HepG2 (cell line): Measurements from ENCODE around the gene VKORC1.

Experiments used
- HES4 ChIP-seq: sonication (generic); formaldehyde crosslinking; IDR thresholded peaks from 2 replicates; pipeline ENCODE4 v1.9.0; 2021; ENCODE audit warnings: mild to moderate bottlenecking, missing genetic modification reagents, borderline replicate concordance
- LCORL ChIP-seq, 2 experiments: fragments of 450-650 bp in 1 of 2; sonication (generic) in 1 of 2; formaldehyde crosslinking in 1 of 2; IDR thresholded peaks; 2 replicates each; pipeline versions ENCODE4 v1.5.0 to v1.6.1; 2017 to 2020; ENCODE audit warnings: antibody characterized with exemption in 1 of 2, missing genetic modification reagents in 1 of 2
- NR2C2 ChIP-seq: sonication (generic); formaldehyde crosslinking; IDR thresholded peaks from 2 replicates; pipeline ENCODE4 v1.4.0; 2020; ENCODE audit warnings: missing genetic modification reagents, mild to moderate bottlenecking, moderate library complexity, borderline replicate concordance
- ZNF251 ChIP-seq: sonication (generic); formaldehyde crosslinking; IDR thresholded peaks from 2 replicates; pipeline ENCODE4 v1.9.0; 2021; ENCODE audit warnings: mild to moderate bottlenecking, missing genetic modification reagents
- TF ChIP-seq, protein P1 (sequence below): sonication (generic); formaldehyde crosslinking; IDR thresholded peaks from 2 replicates; pipeline ENCODE4 v1.5.0; 2020; ENCODE audit warnings: mild to moderate bottlenecking, missing genetic modification reagents, moderate library complexity
- TF ChIP-seq, protein P2 (sequence below): IDR thresholded peaks from 2 replicates; pipeline ENCODE4 v1.6.1; 2016; ENCODE audit warnings: low read depth

DNA sequence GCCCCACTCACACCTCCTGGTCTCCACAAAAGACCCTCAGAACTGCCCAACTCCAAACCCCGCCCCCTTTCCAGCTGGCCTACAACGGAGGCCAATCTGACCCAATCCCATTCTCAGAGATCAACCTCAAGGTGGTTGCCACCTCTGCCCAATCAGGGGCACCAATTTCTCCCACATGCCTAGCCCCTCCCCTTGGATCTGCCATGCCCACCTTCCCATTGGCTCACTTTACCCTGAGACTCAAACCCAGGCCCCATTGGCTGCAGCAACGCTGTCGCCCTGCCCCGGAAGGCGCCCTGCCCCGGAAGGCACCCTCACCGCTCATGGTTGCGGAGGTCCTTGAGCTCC is 31.1 kb downstream of the VKORC1 start:
- TF ChIP-seq, protein P1, sequence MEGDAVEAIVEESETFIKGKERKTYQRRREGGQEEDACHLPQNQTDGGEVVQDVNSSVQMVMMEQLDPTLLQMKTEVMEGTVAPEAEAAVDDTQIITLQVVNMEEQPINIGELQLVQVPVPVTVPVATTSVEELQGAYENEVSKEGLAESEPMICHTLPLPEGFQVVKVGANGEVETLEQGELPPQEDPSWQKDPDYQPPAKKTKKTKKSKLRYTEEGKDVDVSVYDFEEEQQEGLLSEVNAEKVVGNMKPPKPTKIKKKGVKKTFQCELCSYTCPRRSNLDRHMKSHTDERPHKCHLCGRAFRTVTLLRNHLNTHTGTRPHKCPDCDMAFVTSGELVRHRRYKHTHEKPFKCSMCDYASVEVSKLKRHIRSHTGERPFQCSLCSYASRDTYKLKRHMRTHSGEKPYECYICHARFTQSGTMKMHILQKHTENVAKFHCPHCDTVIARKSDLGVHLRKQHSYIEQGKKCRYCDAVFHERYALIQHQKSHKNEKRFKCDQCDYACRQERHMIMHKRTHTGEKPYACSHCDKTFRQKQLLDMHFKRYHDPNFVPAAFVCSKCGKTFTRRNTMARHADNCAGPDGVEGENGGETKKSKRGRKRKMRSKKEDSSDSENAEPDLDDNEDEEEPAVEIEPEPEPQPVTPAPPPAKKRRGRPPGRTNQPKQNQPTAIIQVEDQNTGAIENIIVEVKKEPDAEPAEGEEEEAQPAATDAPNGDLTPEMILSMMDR: no peak
- TF ChIP-seq ZNF251 (CRISPR knock-in tag) (no peak), NR2C2 (CRISPR knock-in tag) (no peak), LCORL (IDR thresholded peaks at IDR 0.05) (no peak), LCORL (CRISPR knock-in tag; IDR thresholded peaks at IDR 0.05) (no peak), HES4 (CRISPR knock-in tag) (no peak)
- TF ChIP-seq, protein P2, sequence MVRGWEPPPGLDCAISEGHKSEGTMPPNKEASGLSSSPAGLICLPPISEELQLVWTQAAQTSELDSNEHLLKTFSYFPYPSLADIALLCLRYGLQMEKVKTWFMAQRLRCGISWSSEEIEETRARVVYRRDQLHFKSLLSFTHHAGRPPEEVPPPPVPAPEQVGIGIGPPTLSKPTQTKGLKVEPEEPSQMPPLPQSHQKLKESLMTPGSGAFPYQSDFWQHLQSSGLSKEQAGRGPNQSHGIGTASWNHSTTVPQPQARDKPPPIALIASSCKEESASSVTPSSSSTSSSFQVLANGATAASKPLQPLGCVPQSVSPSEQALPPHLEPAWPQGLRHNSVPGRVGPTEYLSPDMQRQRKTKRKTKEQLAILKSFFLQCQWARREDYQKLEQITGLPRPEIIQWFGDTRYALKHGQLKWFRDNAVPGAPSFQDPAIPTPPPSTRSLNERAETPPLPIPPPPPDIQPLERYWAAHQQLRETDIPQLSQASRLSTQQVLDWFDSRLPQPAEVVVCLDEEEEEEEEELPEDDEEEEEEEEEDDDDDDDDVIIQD: no peak
